ENCODE measurements around the gene PRKCZ.
A peak's percentile ranks its signal among the peaks of the same experiment; 100 is the strongest.

PRKCZ gene

DNA sequence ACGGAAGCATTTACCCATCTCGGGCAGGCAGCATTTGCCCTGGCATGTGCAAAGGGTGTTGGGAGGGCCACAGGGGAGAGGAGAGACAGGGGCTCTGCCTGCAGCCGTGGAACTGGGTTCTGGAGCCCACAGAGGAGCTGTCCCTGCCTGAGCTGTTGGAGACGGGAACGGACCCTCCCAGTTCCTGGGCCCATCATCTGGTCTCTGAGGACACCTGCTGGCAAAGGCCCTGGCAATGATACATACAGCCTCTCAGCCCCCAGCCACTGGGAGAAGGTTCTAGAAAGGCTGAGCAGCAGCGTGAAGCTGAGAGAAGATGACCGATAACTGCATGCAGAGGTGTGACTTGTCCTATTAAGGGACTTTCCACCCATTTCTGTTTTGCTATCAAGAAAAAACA lies 113.0 kb downstream of the PRKCZ start:
- DNase-seq, result no peak

DNA sequence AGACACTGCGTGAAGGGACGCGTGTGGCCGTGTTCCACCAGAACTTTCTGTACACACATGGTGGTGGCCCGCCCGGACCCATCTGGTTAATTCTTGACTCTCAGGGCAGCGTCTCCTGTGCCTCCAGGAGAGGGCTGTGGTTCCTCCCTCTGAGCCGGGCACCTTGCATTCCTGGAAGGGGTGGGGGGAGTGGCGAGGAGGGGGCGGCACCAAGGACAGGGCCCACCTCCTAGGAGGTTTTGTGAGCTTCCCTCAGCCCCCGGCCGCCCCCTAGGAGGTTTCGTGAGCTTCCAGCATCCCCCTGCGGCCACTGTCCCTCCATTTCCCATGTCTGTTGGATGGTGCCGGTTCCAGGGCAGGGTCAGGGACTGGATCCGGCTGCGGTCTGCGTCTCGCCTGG lies 115.4 kb downstream of the PRKCZ start:
- no peak for DNase-seq

DNA sequence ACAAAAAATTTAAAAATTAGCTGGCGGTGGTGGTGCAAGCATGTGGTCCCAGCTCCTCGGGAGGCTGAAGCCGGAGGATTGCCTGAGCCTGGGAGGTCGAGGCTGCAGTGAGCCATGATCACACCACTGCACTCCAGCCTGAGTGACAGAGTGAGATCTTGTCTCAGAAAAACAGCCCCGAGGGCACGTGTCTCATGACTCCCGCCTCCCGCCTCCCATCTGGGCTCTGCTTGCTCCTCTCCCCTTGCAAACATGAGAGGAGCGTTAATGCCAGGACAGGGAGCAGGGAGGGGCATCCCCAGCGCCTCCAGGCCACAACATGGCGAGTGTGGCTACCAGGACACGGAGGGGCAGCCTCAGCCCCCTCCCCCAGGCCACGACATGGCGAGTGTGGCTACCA lies 116.0 kb downstream of the PRKCZ start:
- no peak for DNase-seq

- no peak for DNase-seq
These were observed 116.5 kb downstream of the PRKCZ start for GRCh38 chr1:2166695-2167094.

DNA sequence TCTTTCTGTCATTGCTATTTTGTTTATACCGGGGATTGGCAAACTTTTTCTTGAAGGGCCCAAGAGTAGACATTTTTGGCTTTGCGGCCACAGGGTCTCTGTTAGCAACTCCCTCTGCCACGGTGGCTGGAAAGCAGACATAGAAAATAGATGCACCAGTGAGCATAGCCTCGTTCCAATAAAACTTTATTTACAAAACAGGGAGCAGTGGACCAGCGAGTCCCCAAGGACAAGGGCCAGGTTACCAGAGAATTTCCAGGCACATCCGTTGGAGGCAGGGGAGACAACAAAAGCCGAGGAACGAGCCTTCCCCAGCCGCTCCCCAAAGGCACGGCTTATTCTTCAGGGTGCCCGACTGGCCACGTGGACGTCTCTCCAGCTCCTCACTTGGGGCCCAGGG lies 117.9 kb downstream of the PRKCZ start:
- DNase-seq, result no peak

- DNase-seq, result no peak
These were observed 118.3 kb downstream of the PRKCZ start for GRCh38 chr1:2168535-2168934.

GRCh38 chr1:2169200-2169836 lies 119.1 kb downstream of the PRKCZ start:
- no peak for DNase-seq

GRCh38 chr1:2170211-2170610 lies 120.0 kb downstream of the PRKCZ start:
- no peak for DNase-seq

- DNase-seq, result no peak
These were observed 121.8 kb downstream of the PRKCZ start for GRCh38 chr1:2172012-2172411.

GRCh38 chr1:2172551-2173146 lies 122.4 kb downstream of the PRKCZ start:
- no peak for DNase-seq

DNA sequence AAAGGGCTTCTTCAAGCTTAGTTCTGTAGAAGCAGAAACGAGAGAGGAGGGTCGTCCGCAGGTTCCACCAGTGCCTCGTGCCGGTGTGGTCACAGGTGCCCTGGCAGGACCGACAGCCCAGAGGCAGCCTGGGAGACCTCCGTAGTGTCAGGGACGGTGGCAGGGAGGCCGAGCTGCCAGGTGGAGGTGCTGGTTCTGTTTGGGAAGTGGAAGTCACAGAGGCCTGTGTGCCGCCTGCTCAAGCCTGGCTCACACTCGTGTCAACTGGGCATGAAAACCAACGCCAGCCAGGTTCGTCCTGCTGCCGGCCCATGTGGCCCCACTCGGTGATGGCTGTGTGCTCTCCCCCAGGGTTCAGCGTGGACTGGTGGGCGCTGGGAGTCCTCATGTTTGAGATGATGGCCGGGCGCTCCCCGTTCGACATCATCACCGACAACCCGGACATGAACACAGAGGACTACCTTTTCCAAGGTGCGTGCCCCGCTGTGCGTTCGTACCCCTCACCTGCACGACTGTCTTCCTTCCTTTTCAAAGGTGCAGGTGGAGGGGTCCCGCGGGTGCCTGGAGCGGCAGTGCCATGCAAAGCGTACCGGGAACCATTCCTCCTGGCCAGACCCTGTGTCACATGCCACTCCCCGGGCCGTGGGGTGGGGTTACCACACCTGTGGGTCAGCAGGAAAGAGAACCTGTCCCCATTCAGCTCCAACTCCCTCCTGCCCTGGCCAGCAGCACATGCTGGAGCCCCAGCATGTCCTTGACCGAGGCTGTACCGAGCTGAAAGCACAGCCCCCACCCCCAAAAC lies 123.5 kb downstream of the PRKCZ start:
- DNase-seq, result no peak

GRCh38 chr1:2174348-2175054 lies 124.3 kb downstream of the PRKCZ start:
- peak; percentile 58 for DNase-seq

DNA sequence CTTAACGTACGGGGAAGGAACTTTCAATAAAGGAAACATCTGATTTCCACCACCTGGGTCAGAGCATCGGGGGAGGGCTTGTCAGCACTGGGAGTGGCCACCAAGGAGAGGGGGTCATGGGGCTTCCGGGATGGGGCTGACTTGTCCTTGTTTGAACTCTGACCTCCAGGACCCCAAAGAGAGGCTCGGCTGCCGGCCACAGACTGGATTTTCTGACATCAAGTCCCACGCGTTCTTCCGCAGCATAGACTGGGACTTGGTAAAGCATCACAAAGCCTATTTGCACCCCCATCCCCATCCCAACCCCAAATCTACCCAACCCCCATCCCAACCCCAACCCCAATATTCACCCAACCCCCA lies 124.8 kb downstream of the PRKCZ start:
- no peak for DNase-seq

DNA sequence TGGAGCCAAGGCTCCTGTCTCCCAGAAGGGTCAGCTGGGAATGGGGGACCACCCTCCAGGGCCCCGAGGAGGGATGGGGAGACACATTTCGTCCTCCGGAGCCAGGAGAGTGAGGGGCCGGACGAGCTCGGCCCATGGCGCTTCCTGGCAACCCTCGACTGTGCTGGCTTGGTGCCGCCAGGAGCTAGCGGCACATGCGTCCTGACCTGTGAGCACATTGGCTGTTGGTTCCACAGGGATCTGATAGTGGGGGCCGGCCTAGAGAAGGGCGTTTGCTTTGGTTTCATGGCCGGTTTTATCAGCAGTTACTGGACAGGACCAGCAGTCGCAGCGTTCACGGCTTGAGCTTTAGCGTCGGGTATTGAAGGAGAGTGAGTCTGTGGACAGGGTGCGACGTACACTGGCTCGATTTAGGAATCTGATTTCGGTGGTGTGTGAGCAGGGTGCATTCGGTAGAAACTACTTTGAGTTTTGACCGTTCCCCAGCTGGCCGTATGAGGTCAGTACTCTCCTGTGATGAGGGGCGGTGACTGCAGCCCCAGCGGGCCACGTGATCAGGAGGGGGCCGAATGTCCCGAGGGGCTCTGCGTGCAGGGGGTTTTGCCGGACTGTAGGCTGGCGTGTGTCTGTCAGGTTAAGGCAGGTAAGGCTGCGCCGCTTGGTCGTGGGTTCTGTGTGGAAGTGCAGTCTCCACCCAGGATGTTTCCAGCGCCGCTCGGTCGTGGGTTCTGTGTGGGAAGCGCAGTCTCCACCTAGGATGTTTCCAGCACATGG lies 125.7 kb downstream of the PRKCZ start:
- no peak for DNase-seq

DNA sequence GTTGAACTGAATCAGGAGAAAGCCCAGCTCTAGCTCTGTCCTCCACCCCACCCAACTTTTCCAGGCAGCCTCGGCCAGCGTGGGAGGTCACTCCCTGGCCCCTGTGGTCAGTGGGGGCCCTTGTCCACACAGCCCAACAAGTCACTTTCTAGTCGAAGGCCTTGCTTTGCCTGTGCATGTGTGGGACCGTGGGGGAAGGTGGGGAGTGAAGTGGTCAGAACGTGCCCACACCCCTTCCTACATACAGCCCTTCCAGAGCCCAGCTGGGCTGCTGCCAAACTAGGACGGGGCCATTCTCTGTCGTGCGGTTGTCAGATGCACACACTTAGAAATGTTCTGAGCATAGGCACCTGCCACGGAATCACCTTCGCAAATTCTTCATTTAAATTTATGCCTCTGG lies 126.4 kb downstream of the PRKCZ start:
- no peak for DNase-seq

- no peak for DNase-seq
These were observed 127.3 kb downstream of the PRKCZ start for GRCh38 chr1:2177541-2177940.

DNA sequence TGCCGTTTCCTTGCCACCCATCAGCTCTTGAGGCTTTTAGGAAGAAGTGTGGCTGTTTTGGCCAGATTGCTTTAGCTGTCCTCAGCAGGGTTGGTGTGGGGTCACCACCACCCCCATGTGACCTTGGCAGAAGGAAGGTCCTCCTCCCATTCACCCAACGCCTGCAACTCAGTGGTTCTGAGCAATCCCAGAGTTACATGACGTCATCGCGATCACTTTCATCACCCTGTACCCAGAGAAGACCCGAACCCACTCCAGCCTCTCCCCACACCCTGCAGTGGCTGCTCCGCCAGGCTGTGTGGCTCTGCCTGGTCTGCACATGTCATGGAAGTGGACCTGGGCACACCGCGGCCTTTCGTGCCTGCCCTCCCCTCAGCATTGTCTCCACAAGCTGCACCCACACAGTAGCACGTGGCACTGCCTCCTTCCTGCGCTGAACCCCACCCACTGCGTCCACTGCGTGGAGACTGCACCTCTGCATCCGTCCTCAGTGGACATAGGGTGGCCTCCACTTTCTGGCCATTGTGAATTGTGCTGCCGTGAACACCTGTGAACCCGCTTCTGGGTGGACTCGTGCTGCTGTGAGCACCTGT lies 127.8 kb downstream of the PRKCZ start:
- no peak for DNase-seq

GRCh38 chr1:2178875-2179274 lies 128.7 kb downstream of the PRKCZ start:
- no peak for DNase-seq

- no peak for DNase-seq
These were observed 129.2 kb downstream of the PRKCZ start for GRCh38 chr1:2179283-2180013.

- peak; percentile 27 for DNase-seq
These were observed 130.4 kb downstream of the PRKCZ start for GRCh38 chr1:2180297-2181245.

GRCh38 chr1:2181271-2181670 lies 131.1 kb downstream of the PRKCZ start:
- DNase-seq, result no peak

Data from suppressor macrophage treated with lipopolysaccharide for 4 hours (primary cell).